ENCODE data around the gene WIPF2.

- TF ChIP-seq CTCF (optimal IDR thresholded peaks at IDR 0.05 in 1 of 3, IDR thresholded peaks at IDR 0.05 in 1 of 3, conservative IDR thresholded peaks at IDR 0.05 in 1 of 3; ENCODE audit: extremely low read depth in 1 of 3, insufficient read depth in 2 of 3, low read length in 3 of 3) (no peak), EZH2 (IDR thresholded peaks at IDR 0.05; ENCODE audit: low read length) (no peak)
Observed at GRCh38 chr17:40315678-40316570, 96.8 kb downstream of the WIPF2 start.

Data from keratinocyte (primary cell).